HG03521 (cell line): ENCODE results near the gene HSPB3.
"Not testable (repeated sequence)": the region's sequence is repeated elsewhere in the genome, so short reads cannot be mapped to it uniquely, and the experiment has no call there.

Experiments used
- ATAC-seq: cut with Tn5 transposase; IDR thresholded peaks from one replicate; pipeline ENCODE4 v1.9.1; 2021; ENCODE audit warnings: mild to moderate bottlenecking, moderate library complexity; ENCODE audit not compliant: unreplicated experiment

The HSPB3 gene, protein sequence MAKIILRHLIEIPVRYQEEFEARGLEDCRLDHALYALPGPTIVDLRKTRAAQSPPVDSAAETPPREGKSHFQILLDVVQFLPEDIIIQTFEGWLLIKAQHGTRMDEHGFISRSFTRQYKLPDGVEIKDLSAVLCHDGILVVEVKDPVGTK

DNA sequence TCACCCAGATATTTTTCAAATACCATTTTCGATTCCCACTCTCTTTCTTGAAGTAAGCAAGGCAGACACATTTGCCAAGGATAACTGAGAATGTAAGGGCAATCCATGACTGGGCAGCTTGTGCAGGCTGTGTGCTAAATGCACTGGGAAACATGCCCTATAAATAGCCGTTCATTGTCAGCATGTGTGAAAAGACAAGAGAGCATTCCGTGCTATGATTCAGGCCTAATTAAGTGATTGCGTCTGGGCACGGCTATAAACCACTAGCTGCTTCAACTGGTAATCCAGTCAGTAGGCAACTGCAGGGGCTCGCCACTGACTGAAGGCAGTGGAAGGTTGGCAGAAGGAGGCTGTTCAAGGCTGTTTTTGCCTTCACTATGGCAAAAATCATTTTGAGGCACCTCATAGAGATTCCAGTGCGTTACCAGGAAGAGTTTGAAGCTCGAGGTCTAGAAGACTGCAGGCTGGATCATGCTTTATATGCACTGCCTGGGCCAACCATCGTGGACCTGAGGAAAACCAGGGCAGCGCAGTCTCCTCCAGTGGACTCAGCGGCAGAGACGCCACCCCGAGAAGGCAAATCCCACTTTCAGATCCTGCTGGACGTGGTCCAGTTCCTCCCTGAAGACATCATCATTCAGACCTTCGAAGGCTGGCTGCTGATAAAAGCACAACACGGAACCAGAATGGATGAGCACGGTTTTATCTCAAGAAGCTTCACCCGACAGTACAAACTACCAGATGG is at the start of gene HSPB3:
Gene HSPB3 (plus strand): TSS at position 287 of the 745 bp plus-strand sequence. CDS start 91 bp downstream, at position 378.
- no peak for ATAC-seq

DNA sequence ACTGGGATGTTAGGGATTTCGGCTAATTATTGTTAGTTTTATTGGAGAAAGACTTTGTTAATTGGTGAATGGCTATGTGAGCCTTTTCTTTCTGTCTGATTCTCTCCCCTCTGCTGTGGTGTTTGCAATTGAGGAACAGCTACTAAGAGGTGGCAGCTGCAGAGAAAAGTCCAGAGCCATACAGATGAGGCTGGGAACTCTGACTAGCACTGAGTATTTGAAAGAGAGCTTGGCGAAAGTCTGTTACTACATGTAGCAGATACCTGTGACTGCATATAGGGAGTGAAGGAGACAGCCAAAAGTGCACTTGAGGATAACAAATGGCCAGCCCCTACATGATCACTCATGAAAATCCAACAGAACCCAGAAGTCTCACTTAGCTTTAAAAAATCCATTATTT is 44.3 kb upstream of the HSPB3 start:
- ATAC-seq, result no peak

DNA sequence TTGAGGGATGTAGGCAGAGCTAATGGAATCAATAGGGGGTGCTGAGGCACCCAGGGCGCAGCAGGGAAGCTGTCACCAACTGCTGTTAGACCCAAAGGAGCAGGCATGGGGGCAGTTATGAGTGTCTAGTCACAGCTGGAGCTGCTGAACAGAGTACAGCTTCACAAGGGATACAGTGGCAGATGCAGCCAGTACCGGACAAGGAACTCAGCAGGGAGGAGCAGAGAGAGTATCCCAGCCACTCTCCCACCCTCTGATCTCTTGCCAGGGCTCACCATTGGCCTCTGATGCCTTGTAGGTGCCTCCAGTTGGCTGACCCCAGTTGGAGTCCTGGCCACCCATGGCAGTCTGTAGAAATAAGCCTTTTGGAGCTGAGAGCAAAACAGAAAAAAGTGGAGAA is 42.6 kb upstream of the HSPB3 start:
- no peak for ATAC-seq

DNA sequence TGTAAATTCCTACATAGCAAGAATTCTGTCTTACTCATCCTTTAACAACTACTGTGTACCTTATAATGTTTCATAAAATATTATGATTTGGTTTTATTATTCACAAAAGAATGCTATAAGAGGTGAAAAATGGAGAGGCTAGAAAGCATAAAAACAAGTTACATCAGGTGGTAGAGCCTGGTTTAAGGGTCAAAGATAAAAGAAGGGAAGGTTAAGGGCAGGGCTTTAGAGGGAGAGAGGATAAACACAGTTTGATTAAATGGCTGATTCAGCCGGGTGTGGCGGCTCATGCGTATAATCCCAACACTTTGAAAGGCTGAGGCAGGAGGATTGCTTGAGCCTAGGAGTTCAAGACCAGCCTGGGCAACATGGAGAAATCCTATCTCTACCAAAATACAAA is 40.4 kb upstream of the HSPB3 start:
- ATAC-seq, result no peak

DNA sequence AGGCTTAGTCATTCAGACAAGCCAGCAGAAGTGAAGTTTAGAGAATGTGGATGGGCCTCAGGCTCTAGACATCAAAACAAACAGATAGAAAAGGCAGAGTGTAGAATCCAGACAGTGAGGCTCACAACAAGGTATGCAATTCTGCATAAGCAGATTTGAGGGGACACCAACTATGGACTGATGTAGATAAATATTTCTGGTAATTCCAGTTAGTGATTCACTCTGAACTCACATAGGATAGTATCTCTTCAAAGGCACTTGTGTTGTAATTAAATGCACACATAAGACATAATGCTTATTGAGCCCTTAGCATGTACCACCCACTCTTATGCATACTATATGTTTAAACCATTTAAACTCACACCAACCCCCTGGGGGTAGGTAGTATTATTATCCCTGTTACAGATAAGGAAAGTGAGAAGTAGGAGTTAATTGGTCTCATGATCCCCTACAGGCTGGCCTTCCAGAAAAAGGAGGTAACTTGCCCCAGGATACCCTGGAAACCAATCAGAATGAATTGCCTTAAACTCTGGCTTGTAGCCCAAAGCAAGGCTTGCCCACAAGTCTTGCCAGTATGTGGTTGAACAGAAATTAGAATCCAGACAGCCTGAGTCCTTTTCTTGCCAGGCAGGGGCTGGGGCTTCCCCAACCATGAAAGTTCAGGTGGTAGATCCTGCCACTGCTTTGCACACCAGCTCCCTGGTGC is 39.5 kb upstream of the HSPB3 start:
- ATAC-seq, result no peak

DNA sequence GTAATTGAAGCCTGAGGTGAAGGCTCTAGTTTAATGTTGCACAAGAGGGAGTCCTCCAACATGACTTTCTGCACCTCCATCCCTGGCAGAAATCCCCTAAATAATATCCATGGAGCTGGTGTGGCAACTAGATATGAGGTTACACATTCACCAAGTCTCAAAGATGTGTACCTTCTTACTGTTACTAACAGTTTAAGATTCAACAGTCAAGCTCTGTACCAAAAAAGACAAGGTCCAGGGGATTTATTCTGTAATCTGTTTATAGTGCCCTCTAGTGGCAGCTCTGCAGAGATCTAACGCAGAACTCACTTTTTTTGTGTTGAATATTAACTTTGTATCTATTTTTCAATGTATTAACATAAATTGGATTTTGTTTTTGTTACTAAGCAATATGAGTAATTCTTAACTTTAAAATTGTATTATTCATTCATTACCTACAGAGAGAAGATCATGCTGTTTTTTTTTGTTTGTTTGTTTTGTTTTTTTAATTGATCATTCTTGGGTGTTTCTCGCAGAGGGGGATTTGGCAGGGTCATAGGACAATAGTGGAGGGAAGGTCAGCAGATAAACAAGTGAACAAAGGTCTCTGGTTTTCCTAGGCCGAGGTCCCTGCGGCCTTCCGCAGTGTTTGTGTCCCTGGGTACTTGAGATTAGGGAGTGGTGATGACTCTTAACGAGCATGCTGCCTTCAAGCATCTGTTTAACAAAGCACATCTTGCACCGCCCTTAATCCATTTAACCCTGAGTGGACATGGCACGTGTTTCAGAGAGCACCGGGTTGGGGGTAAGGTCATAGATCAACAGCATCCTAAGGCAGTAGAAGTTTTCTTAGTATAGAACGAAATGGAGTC is 35.7 kb upstream of the HSPB3 start:
- ATAC-seq, result peak; percentile 66

DNA sequence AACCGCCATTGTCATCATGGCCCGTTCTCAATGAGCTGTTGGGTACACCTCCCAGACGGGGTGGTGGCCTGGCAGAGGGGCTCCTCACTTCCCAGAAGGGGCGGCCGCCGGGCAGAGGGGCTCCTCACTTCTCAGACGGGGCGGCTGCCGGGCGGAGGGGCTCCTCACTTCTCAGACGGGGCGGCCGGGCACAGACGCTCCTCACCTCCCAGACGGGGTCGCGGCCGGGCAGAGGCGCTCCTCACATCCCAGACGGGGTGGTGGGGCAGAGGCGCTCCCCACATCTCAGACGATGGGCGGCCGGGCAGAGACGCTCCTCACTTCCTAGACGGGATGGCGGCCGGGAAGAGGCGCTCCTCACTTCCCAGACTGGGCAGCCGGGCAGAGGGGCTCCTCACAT is 35.0 kb upstream of the HSPB3 start:
- not testable (repeated sequence) for ATAC-seq

DNA sequence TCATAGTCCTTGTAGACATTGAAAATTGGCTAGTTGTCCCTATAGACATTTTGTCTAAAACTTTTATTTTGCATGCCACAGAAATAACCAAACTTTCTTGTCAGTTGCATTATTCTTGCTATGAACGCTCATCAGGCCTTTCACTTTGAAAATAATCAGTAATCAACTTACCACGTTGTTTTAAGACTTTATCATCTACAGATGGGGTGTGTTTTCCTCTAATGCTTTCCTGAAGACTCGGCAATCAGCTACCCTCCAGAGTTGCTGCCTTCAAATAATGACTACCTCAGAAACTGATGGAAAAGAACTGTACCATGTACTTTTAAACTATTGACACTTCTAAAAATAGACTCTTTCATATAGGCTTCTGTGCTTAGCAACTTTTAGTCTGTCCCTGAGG is 33.5 kb upstream of the HSPB3 start:
- no peak for ATAC-seq

DNA sequence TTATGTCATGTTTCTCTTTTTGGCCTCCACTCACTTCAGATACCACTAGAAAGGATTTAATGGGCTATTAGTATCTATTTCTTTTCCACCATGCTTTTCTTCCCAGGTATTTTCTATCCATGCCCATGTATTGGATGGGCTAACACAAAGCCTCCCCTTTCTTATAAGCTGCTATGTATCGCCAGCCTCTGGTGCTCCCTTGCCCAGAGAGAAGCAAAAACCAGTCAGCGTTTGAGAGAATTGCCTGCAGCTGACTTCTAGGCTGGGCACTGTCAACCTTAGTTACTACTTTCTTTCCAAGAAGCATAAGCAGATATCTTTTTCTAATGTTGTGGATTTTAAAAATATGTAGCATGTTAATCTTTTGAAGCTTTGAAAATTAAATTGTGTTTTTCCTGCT is 30.2 kb upstream of the HSPB3 start:
- no peak for ATAC-seq

DNA sequence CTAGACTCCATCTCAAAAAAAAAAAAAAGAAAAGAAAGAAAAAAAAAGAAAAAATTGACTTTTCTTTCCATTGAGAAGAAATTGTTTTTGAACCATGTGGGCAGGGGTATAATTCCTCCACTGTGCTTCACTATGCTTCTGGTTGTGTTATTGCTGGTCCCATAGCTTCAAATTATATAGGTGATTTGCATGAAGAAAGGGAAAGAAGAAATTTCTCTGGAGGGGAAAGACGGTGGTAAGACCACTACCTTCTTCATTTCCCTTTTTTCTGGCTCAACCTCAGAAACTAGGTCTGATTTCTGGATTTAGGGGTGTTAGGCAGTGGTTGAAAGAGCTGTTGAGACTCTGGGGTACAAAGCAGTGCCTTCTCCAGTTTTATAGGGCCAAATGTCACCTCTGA is 29.3 kb upstream of the HSPB3 start:
- ATAC-seq, result no peak

DNA sequence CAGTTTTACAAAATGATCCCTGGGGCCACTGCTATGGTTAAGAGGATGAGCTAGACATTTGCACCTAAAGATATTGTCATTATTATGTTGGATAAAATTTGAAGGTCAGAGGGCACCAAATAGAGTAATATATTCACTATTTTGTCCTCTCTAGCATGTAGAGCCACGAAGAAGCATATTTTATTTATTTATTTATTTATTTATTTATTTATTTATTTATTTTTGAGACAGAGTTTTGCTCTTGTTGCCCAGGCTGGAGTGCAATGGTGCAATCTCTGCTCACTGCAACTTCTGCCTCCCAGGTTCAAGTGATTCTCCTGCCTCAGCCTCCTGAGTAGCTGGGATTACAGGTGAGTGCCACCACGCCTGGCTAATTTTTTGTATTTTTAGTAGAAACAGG is 20.8 kb upstream of the HSPB3 start:
- not testable (repeated sequence) for ATAC-seq

DNA sequence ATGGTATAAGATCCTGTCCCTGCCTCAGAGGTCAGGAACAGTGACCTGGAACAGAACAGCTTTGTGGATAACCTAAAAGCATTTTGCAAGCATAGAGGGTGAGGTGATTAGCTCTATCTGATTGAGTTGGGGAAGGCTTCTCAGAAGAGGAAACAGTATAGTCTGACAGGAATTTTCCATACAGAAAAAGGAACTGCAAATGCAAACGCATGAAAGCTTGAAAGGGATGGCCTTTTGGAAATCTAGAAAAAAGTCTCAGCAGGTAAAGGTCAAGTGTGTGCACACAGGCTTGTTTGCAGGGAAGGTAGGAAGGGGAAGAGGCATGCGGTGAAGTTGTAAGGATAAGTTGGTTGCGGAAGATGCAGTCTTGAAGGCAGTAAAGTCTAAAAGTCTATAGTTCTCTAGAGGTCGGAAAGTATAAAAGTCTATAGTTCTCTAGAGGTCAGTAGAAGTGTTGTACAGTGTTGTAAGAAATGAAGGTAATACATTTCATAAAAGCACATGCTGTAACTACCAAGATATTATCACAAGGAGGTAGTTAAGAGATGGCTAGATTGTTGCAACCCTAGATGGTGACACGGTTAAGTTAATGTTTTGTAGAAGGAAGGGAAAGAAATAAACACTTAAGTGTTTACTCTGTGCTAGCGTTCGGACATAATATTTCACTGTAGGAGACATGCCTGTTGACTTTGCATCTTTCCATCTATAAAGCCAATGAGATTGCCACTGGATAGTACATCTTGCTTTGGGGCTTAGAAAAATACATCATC is 16.7 kb upstream of the HSPB3 start:
- ATAC-seq, result no peak

DNA sequence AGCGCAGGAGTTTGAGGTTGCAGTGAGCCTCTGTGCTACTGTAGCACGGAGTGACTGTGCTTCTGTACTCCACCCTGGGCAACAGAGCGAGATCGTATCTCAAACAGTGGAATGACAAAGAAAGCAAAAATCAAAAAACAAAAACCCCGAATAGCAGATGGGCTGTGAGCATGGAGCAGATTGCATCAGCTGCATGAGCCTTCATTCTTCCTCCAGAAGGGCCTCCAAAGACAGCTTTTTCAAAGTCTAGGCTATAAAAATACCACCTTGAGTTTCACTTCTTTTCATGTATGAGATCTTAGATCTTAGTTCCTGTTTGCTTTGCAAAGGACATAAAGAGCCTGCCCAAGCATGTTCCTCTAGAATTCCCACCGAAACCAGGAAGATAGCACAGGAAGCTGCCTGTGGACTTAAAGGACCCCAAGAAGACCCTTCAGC is 15.0 kb upstream of the HSPB3 start:
- ATAC-seq, result peak; percentile 74

DNA sequence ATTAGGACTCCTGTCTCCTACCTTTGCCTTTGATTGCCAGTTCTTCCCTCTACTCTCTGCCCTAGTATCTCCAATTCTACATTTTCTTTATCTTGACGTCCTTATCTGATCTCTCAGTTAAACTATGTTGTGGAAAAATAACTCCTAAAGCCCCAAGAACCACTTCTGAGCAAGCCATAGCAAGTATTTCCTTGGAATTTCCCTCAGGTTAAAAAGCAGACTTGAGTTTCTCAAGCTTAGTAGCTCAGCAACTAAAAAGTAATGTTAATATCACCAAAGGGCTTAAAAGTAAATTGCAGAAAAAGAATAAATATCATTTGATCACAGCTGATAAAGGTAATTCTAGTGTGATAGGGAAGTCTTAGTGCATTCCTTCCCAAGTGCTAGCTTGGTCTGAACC is 13.2 kb upstream of the HSPB3 start:
- no peak for ATAC-seq

DNA sequence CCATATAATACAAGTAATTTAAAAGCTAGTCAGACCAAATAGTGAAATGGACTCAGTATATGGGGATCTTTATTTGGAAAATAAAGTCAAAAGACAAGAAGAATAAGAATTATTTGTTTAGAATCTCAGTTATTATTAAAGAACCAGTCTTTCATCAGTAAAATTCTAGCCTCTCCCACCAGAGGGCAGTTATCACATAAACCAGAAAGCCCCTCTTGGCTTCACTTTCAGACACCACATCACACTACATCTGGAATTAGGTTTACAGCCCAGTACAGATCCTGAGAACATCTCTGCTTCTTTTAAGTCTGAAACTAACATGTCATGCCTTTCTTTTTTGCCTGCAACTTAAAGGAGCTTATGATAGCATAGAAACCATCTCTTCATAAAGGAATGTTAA is 12.2 kb upstream of the HSPB3 start:
- ATAC-seq, result no peak

DNA sequence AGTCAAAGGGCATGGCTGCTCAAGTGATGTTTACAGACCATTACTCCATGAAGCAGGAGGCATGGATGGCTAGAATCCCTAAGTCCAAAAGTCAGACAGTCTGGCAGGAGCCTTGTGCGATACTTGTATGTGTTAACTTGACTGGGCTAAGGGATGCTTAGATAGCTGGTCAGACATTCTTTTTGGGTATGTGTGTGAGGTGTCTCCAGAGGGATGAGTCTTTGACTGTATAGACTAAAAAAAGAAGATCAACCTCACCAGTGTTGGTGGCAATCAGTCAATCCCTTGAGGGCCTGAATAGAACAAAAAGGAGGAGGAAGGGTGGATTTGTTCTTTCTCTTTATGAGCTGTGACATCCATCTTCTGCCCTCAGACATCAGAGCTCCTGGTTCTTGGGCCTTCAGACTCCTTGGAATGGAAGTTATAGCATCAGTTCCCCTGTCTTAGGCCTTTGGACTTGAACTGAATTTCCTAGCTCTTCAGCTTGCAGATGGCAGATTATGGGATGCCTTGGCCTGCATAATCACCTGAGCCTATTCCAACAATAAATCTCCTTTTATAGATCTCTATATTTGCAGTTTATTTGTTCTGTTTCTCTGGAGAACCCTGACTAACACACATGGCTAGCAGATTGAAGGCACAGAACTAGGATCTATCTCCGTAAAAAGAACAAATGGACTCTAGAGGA is 9.7 kb upstream of the HSPB3 start:
- ATAC-seq, result no peak

DNA sequence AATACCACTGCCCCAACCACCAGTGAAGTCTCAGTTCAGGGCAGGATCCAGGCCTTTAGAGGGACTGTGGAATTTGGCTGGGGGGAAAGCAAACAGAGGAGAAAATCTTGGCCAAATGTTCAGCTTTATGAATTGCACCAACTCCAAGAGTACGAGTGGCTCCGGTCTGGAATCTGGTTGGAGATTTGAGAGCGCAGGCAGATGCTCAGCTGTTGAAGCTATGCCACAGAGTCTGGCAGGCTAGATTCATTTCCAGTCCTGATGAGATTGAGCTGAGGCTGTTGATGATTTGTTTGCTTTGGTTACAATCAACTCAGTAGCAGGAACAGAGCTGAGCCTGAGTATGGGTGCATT is 9.1 kb upstream of the HSPB3 start:
- ATAC-seq, result no peak

DNA sequence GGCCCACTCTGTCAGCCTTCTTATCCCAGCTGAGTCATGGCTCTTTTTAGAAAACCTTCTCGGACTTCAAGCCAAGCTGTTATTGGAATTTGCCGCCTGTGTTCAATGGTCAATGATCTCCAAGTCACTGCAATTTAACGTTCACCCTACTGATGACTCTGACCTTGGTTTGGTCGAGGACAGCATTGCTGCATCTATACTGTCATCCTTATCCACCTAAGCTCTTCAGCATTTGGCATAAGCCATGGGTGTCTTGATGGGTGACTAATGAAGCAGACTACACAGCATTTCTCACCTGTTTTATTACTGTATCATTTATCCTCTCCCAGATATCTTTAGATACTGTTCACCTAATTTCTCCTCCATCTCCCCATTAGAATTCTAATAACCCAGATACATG is 5.6 kb upstream of the HSPB3 start:
- no peak for ATAC-seq

DNA sequence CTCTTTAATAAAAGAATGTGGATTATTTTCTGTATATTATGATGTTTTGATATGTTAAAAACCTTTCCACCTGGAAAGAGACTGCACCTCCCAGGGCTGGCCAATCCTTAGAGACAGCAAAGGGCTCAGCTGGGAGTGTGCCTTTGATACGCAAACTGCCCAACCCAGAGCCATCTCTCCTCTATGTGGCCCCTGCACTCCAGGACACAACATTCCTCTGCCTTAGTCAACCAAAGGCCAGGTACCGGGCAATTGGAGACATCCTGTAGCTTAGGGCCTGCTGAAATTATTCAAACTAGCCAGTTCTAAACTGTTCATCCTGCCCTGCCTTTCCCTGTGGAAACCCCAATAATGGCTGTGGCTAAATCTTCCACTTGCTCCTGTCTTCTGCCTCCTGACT is 5.0 kb upstream of the HSPB3 start:
- ATAC-seq, result no peak

DNA sequence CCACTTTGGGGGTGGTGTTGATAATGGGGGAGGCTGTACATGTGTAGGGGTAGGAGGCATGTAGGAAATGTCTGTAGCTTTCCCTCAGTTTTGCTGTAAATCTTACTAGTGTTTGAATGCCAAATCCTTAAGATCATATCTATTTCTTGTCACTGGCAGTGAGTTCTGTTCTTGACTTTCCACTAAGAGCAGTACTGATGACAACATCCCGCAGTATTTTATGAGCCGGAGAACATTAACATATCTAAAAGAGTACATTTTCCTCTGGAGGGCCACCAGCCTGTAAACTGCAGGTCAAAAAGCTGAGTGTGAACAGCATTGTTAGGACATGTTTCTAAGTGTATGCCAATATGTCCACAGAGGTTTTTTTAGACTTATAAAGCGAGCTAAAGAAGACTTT is 2.5 kb upstream of the HSPB3 start:
- ATAC-seq, result no peak
